ENCODE data around the gene LGALS13. TPM values are rescaled to one million over a fixed set of nuclear protein-coding genes. Genes with fewer than 3 reads are reported as not detected.
"Not testable (repeated sequence)": the region's sequence is repeated elsewhere in the genome, so short reads cannot be mapped to it uniquely, and the experiment has no call there.

The LGALS13 gene
- total RNA-seq, 1 experiment from 2014 or later: not detected

DNA sequence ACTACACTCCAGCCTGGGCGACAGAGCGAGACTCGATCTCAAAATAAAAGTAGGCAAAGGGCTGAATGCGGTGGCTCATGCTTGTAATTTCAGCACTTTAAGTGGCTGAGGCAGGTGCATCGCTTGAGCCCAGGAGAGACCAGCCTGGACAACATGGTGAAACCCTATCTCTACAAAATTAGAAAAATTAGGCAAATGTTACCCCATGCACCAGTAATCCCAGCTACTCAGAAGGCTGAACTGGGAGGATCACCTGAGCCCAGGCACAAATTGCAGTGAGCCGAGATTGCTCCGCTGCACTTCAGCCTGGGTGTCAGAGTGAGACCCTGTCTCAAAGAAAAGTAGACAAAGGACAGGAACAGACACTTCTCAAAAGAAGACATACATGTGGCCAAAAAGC lies 9.9 kb upstream of the LGALS13 start:
- H3K36me3 ChIP-seq (replicated peaks; ENCODE audit: control insufficient read depth, insufficient read depth, low read length): no peaks in the 10 kb centered on the region
- H3K27me3 ChIP-seq (ENCODE audit: control insufficient read depth, insufficient read depth, low read length): no peaks in the 10 kb centered on the region
- DNase-seq: no peak
- H3K4me3 ChIP-seq (ENCODE audit: insufficient read depth, low read depth, low read length): no peak overlapping the region

GRCh38 chr19:39595950-39596349 lies 6.4 kb upstream of the LGALS13 start:
- Histone ChIP-seq H3K4me3 (ENCODE audit: insufficient read depth, low read depth, low read length) (no peak overlapping the region), H3K27me3 (ENCODE audit: control insufficient read depth, insufficient read depth, low read length) (no peaks in the 10 kb centered on the region), H3K36me3 (replicated peaks; ENCODE audit: control insufficient read depth, insufficient read depth, low read length) (no peaks in the 10 kb centered on the region)
- DNase-seq: no peak

- H3K4me3 ChIP-seq (ENCODE audit: insufficient read depth, low read depth, low read length): no peak overlapping the region
- DNase-seq: no peak
- no peaks in the 10 kb centered on the region for H3K27me3 ChIP-seq (ENCODE audit: control insufficient read depth, insufficient read depth, low read length)
- H3K36me3 ChIP-seq (replicated peaks; ENCODE audit: control insufficient read depth, insufficient read depth, low read length): no peaks in the 10 kb centered on the region
These were observed 5.4 kb upstream of the LGALS13 start for GRCh38 chr19:39596911-39597310.

DNA sequence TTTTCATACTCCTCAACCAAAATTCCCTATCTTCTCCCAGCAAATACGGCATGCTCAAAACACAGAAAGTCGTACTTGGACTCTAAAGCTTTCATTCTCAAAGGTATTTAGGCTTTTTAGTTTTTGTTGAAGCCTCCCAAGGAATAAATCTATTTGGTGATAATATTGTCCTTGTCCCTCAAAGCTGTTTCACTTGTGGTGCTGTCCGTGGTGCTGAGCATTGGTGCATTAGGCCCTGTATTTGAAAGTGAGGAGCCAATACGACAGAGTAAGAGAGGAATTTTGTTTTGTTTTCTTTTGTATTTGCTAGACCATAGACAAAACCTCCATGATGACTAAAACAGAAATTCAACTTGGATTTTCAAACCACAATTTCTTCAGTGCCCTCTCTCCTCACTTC lies 3.2 kb upstream of the LGALS13 start:
- Histone ChIP-seq H3K36me3 (replicated peaks; ENCODE audit: control insufficient read depth, insufficient read depth, low read length) (no peaks in the 10 kb centered on the region), H3K4me3 (ENCODE audit: insufficient read depth, low read depth, low read length) (no peak overlapping the region)
- peak; percentile 18 for DNase-seq

GRCh38 chr19:39603825-39604224 lies 1.5 kb downstream of the LGALS13 start:
- Histone ChIP-seq H3K27me3 (ENCODE audit: control insufficient read depth, insufficient read depth, low read length) (no peaks in the 10 kb centered on the region; the same call in 1 of the 2 replicates), H3K4me3 (ENCODE audit: insufficient read depth, low read depth, low read length) (no peak overlapping the region), H3K36me3 (replicated peaks; ENCODE audit: control insufficient read depth, insufficient read depth, low read length) (no peaks in the 10 kb centered on the region)
- DNase-seq: no peak

More for the DNA sequence above, 3.2 kb upstream of the LGALS13 start:
- no peaks in the 10 kb centered on the region for H3K27me3 ChIP-seq (ENCODE audit: control insufficient read depth, insufficient read depth, low read length)

DNA sequence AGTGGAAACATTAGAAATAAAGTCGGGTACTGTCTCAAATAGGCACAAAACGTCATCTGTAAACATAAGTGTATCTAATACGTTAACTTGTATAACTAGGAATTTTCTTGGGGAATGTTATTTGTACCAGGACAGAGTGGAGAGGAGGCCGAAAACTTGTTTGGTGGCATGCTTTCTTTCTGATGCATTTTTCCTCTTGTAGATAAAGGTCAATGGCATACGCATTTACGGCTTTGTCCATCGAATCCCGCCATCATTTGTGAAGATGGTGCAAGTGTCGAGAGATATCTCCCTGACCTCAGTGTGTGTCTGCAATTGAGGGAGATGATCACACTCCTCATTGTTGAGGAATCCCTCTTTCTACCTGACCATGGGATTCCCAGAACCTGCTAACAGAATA lies 4.7 kb downstream of the LGALS13 start:
- H3K4me3 ChIP-seq (ENCODE audit: insufficient read depth, low read depth, low read length): no peak overlapping the region
- H3K36me3 ChIP-seq (replicated peaks; ENCODE audit: control insufficient read depth, insufficient read depth, low read length): no peaks in the 10 kb centered on the region
- H3K27me3 ChIP-seq (ENCODE audit: control insufficient read depth, insufficient read depth, low read length): no peaks in the 10 kb centered on the region; the same call in 1 of the 2 replicates
- DNase-seq: no peak

- DNase-seq: no peak
- Histone ChIP-seq H3K36me3 (replicated peaks; ENCODE audit: control insufficient read depth, insufficient read depth, low read length) (no peaks in the 10 kb centered on the region), H3K27me3 (ENCODE audit: control insufficient read depth, insufficient read depth, low read length) (no peaks in the 10 kb centered on the region; the same call in 1 of the 2 replicates), H3K4me3 (ENCODE audit: insufficient read depth, low read depth, low read length) (no peak overlapping the region)
These were observed 5.2 kb downstream of the LGALS13 start for GRCh38 chr19:39607561-39607960.

DNA sequence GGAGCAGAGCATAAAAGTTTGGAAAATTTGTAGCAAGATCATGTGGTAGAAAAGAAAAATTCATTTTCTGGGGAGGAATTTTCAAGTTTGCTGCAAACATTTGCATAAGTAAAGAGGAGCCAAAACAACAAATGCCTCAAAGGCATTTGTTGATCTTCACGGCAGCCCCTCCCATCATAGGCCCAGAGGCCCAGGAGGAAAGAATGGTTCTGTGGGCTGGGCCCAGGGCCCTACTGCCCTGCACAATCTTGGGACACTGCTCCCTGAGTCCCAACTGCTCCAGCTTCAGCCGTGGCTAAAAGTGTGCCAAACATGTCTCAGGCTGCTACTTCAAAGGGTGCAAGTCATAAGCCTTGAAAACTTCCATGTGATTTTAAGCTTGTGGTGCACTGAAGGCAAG lies 11.3 kb downstream of the LGALS13 start:
- DNase-seq: no peak
- Histone ChIP-seq H3K36me3 (replicated peaks; ENCODE audit: control insufficient read depth, insufficient read depth, low read length) (no peaks in the 10 kb centered on the region), H3K27me3 (ENCODE audit: control insufficient read depth, insufficient read depth, low read length) (no peaks in the 10 kb centered on the region), H3K4me3 (ENCODE audit: insufficient read depth, low read depth, low read length) (no peak overlapping the region)

DNA sequence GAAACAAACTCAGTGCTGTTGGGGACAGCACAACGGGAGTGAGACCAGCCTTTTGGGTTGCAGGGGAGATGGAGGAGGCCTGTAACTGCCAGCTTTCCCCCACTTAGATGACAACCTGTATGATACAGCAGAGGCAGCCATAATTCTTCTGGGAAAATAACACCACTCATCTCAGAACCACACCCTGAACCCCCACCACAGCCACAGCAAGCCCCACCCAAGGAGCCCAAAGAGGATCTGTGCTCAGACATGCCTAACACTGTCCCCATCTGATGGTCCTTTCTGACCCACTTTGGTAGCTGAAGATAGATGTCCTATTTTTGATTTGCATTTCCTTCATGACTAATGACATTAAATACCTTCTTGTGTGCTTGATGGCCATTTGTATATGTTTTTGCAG lies 15.4 kb downstream of the LGALS13 start:
- Histone ChIP-seq H3K4me3 (ENCODE audit: insufficient read depth, low read depth, low read length) (no peak overlapping the region), H3K27me3 (ENCODE audit: control insufficient read depth, insufficient read depth, low read length) (no peaks in the 10 kb centered on the region), H3K36me3 (replicated peaks; ENCODE audit: control insufficient read depth, insufficient read depth, low read length) (no peaks in the 10 kb centered on the region)
- DNase-seq: no peak

DNA sequence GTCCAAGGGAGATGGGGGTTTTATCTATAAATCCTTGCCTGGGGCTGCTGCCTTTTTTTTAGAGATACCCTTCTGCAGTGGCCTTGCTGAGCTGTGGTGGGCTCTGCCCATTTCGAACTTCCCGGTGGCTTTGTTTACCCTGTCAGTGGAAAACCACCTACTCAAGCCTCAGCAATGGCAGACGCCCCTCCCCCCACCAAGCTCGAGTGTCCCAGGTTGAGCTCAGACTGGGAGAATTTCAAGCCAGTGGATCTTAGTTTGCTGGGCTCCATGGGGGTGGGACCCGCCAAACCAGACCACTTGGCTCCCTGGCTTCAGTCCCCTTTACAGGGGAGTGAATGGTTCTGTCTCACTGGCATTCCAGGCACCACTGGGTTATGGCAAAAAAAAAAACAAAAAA lies 21.6 kb downstream of the LGALS13 start:
- Histone ChIP-seq H3K4me3 (ENCODE audit: insufficient read depth, low read depth, low read length) (no peak overlapping the region), H3K36me3 (replicated peaks; ENCODE audit: control insufficient read depth, insufficient read depth, low read length) (no peaks in the 10 kb centered on the region), H3K27me3 (ENCODE audit: control insufficient read depth, insufficient read depth, low read length) (no peaks in the 10 kb centered on the region; the same call in 1 of the 2 replicates)
- no peak for DNase-seq

DNA sequence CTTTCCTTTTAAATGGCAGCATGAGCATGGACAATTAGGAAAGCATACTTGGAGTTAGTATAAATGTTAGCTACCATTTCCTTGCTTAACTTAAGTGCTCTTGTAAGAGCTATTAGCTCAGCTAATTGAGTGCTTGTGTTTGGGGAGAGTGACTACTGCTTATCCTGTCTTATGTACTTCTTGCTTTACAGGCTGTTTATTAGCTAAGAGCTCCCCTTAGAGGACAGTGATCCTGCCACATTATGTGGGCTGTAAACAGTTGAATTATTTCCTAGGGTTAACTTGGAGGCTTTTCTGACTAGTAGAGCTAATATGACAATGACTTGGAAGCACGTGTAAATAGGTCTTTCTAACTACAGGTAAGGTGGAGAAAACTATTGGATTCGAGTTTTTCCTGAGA lies 25.3 kb downstream of the LGALS13 start:
- not testable (repeated sequence) for H3K4me3 ChIP-seq (ENCODE audit: insufficient read depth, low read depth, low read length); H3K27me3 ChIP-seq (ENCODE audit: control insufficient read depth, insufficient read depth, low read length); H3K36me3 ChIP-seq (replicated peaks; ENCODE audit: control insufficient read depth, insufficient read depth, low read length); DNase-seq

GRCh38 chr19:39631178-39631577 lies 28.9 kb downstream of the LGALS13 start:
- no peak overlapping the region for H3K4me3 ChIP-seq (ENCODE audit: insufficient read depth, low read depth, low read length)
- no peaks in the 10 kb centered on the region for H3K36me3 ChIP-seq (replicated peaks; ENCODE audit: control insufficient read depth, insufficient read depth, low read length)
- H3K27me3 ChIP-seq (ENCODE audit: control insufficient read depth, insufficient read depth, low read length): no peaks in the 10 kb centered on the region
- no peak for DNase-seq

GRCh38 chr19:39631626-39632025 lies 29.3 kb downstream of the LGALS13 start:
- DNase-seq: no peak
- H3K4me3 ChIP-seq (ENCODE audit: insufficient read depth, low read depth, low read length): no peak overlapping the region
- H3K36me3 ChIP-seq (replicated peaks; ENCODE audit: control insufficient read depth, insufficient read depth, low read length): no peaks in the 10 kb centered on the region
- no peaks in the 10 kb centered on the region; the same call in 1 of the 2 replicates for H3K27me3 ChIP-seq (ENCODE audit: control insufficient read depth, insufficient read depth, low read length)

DNA sequence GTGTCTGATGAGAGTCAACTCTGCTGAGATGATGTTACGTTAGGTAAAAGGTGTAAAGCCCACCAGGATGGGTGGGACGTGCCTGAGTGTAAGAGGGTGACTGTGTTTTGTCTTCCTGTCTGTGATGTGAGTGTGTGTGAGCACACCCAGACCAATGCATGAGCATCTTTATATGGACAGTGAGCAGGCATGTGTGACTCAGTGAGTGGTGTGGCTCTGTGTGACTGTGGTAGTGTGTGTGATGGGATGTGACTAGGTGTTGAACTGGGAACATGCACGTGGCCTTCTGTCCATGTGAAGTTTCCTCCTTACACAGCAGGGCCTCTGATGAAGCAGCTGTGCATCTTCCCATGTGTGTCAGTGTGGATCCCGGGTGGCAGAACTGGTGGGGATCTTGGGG lies 35.6 kb downstream of the LGALS13 start:
- H3K36me3 ChIP-seq (replicated peaks; ENCODE audit: control insufficient read depth, insufficient read depth, low read length): no peaks in the 10 kb centered on the region
- H3K4me3 ChIP-seq (ENCODE audit: insufficient read depth, low read depth, low read length): no peak overlapping the region
- H3K27me3 ChIP-seq (ENCODE audit: control insufficient read depth, insufficient read depth, low read length): no peaks in the 10 kb centered on the region; the same call in none of the 2 replicates
- DNase-seq: no peak

DNA sequence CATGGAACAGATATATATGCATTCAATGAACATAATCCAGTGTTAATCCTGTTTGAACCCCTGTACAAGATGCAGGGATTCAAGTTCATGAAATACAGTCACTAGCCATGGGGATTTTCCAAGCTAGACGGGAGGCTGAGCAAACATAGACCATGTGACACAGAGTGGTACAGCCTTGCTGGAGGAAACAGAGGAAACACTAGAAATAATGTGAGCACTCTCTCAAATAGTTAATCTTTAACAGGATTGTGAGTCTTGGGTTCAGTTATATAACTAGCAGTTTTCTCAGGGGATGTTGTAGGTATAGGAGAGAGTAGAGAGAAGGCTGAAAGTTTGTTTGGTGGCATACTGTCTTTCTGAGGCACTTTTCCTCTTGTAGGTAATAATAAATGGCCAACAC lies 39.4 kb downstream of the LGALS13 start:
- Histone ChIP-seq H3K4me3 (ENCODE audit: insufficient read depth, low read depth, low read length) (no peak overlapping the region), H3K36me3 (replicated peaks; ENCODE audit: control insufficient read depth, insufficient read depth, low read length) (no peaks in the 10 kb centered on the region), H3K27me3 (ENCODE audit: control insufficient read depth, insufficient read depth, low read length) (no peaks in the 10 kb centered on the region; the same call in 1 of the 2 replicates)
- DNase-seq: no peak

DNA sequence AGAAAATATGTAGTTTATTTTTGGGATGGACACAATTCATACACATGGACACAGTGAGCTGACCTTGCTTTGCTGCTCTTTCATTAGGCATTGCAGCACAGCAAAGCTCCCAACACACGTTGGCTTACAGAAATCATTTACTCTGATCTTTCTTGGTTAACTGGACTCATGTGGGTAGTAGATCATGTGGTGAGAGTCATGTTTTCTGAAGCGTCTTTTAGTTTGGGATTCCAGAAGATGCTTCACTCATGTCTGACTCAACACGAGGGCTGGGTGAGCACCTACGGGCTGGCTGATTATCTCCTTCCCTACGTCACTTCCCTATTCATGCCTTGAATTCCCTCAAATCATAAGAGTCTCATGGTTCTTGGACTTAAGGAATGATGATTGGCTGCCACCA lies 41.3 kb downstream of the LGALS13 start:
- no peak for DNase-seq
- H3K36me3 ChIP-seq (replicated peaks; ENCODE audit: control insufficient read depth, insufficient read depth, low read length): no peaks in the 10 kb centered on the region
- H3K27me3 ChIP-seq (ENCODE audit: control insufficient read depth, insufficient read depth, low read length): no peaks in the 10 kb centered on the region; the same call in 1 of the 2 replicates
- no peak overlapping the region for H3K4me3 ChIP-seq (ENCODE audit: insufficient read depth, low read depth, low read length)
